Heart left ventricle (tissue), 16 donors: ENCODE results near the gene ZBED1. TPM values are rescaled to one million over a fixed set of nuclear protein-coding genes. Genes with fewer than 3 reads are reported as not detected.
"Not testable (repeated sequence)": the region's sequence is repeated elsewhere in the genome, so short reads cannot be mapped to it uniquely, and the experiment has no call there.

Experiments used
- ATAC-seq, 4 donors: fragments of 200-7000 bp; cut with Tn5 transposase; one replicate each; pipeline ENCODE4 v1.9.1; 2020 to 2022; ENCODE audit warnings: moderate library complexity in 4 of 4, mild to moderate bottlenecking in 3 of 4, moderate number of reproducible peaks in 1 of 4
- DNase-seq, 5 donors: peaks; one replicate each; pipeline ENCODE4 v3.0.0-alpha.2; 2020
- H3K27ac ChIP-seq, 12 donors: fragments of 200-600 bp; sonication (generic) in 4 of 12; one replicate each; pipeline versions ENCODE4 v1.5.0 to v1.8.0; 2016 to 2022; ENCODE audit warnings: mild to moderate bottlenecking in 2 of 12
- H3K27me3 ChIP-seq, 9 donors: fragments of 200-600 bp; sonication (generic) in 2 of 9; one replicate each; pipeline versions ENCODE4 v1.5.1 to v1.8.0; 2016 to 2022; ENCODE audit warnings: mild to moderate bottlenecking in 3 of 9
- H3K36me3 ChIP-seq, 9 donors: fragments of 200-600 bp; sonication (generic) in 2 of 9; one replicate each; pipeline versions ENCODE4 v1.5.0 to v1.8.0; 2018 to 2022; ENCODE audit warnings: mild to moderate bottlenecking in 2 of 9
- H3K4me1 ChIP-seq, 12 donors: fragments of 200-600 bp; sonication (generic) in 4 of 12; one replicate each; pipeline versions ENCODE4 v1.5.0 to v1.8.0; 2016 to 2022; ENCODE audit warnings: mild to moderate bottlenecking in 3 of 12
- H3K4me3 ChIP-seq, 12 donors: fragments of 200-600 bp; sonication (generic) in 4 of 12; one replicate each; pipeline versions ENCODE4 v1.5.0 to v1.8.0; 2017 to 2022; ENCODE audit warnings: mild to moderate bottlenecking in 9 of 12, moderate library complexity in 4 of 12
- H3K9me3 ChIP-seq, 12 donors: fragments of 200-600 bp; sonication (generic) in 4 of 12; one replicate each; pipeline versions ENCODE4 v1.5.0 to v1.8.0; 2016 to 2022; ENCODE audit warnings: mild to moderate bottlenecking in 1 of 12
- CTCF ChIP-seq, 12 donors: fragments of 200-600 bp; sonication (generic) in 4 of 12; IDR thresholded peaks; one replicate each; pipeline versions ENCODE4 v1.5.0 to v1.8.0; 2018 to 2022; ENCODE audit warnings: antibody characterized with exemption in 12 of 12, mild to moderate bottlenecking in 5 of 12
- POLR2A ChIP-seq, 2 donors: fragments of 450-650 bp; IDR thresholded peaks; one replicate each; pipeline ENCODE4 v1.6.1; 2017; ENCODE audit warnings: antibody characterized with exemption in 2 of 2, mild to moderate bottlenecking in 2 of 2, moderate library complexity in 2 of 2
- WGBS, 4 donors: extraction: QIAGEN DNeasy Blood & Tissue Kit in 2 of 4; methylation state at CpG; one replicate each; pipeline versions ENCODE4 v1.1.5 to v1.1.7; 2013 to 2018; 5-methylcytosine and 5-hydroxymethylcytosine counted together
- intact Hi-C, 10 donors: fragments of 100-400 bp; cut with DNase I; formaldehyde crosslinking; loops; one replicate each; pipeline versions ENCODE4 v1.11.1 to v1.14.2; 2022
- polyA plus RNA-seq, 2 donors: library from polyadenylated mRNA; stranded (reverse); fragments of 200-250 nt; gene quantifications; one replicate each; pipeline ENCODE4 v1.2.3, GENCODE V29; 2013
- total RNA-seq, 9 donors: library from RNA; depleted of rRNA in 2 of 9; stranded (reverse); fragments of >200 nt in 2 of 9; fragmentation: NEBNext Ultra II Directional in 3 of 9; extraction: Animal tissue kit (Norgen Biotek cat#: 25700) in 3 of 9; gene quantifications; one replicate each; pipeline versions ENCODE4 v1.1.0 to v1.2.4, GENCODE V29; 2016 to 2023
- donor health status: ischemic (EF 13 %, LVEDD 7.1; RV severe dilation, severe dysfunction).
- donor health status: healthy with polysubstance abuse.
- donor health status: DM: no; HTN: yes; CAD: no.
- donor health status: DM: no; HTN: no; CAD: no.
- donor health status: ischemic (EF 25% LVEDD 6.9; RV normal size, moderate dysfunction).
- donor health status: ischemic (EF 25% LVEDD 5.7; RV mildly dilated, moderate dysfunction).
- donor health status: healthy.
- donor health status: DM: yes; HTN: yes; CAD: no.
- donor health status: ischemic (EF 35%, LVEDD 5.7; RV mildly dilated, moderate dysfunction).
- donor health status: nonischemic (EF 11% LVEDD 7.7; RV severe dilation, severe dysfunction).
- donor health status: DM: yes; HTN: yes; CAD: no.
- donor health status: PGD.
- donor health status: ischemic (EF 29% LVEDD 5.4; RV normal size, mild dysfunction).
- donor health status: nonischemic (EF 23%, LVEDD 6.1; RV moderate dilation, normal function).

ZBED1 gene
- total and polyA plus RNA-seq, 11 donors, result 25.9 to 87.1 (median 59.5) TPM

GRCh38 chrX:2460048-2460447, 40.7 kb downstream of the ZBED1 start:
- H3K27me3 ChIP-seq, H3K4me3 ChIP-seq, intact Hi-C loops, H3K36me3 ChIP-seq, DNase-seq, H3K9me3 ChIP-seq, H3K27ac ChIP-seq: not testable (repeated sequence)
- 65 to 85% (median 78%) methylated on average over 10 of the region's 10 CpGs for WGBS, 4 donors
- ATAC-seq, result peak in 3 of 4 donors; percentile 63 to 68 (median 64)
- peaks cover 0 to 14% (median 0%) of the 10 kb centered on the region in 12 donors for H3K4me1 ChIP-seq

GRCh38 chrX:2458309-2458708, 42.5 kb downstream of the ZBED1 start:
- Histone ChIP-seq H3K27me3 (no peaks in the 10 kb centered on the region), H3K4me1 (peaks cover 0 to 14% (median 0%) of the 10 kb centered on the region in 12 donors), H3K9me3 (no peaks in the 10 kb centered on the region), H3K4me3 (no peak overlapping the region), H3K27ac (no peak overlapping the region), H3K36me3 (no peaks in the 10 kb centered on the region)
- intact Hi-C loops, result no loop called here
- ATAC-seq (no peak), DNase-seq (no peak)
- TF ChIP-seq CTCF (IDR thresholded peaks at IDR 0.05) (no peak), POLR2A (IDR thresholded peaks at IDR 0.05) (no peak)
- 88 to 99% (median 94%) methylated on average over 6 of the region's 6 CpGs for whole genome bisulfite sequencing, 4 donors

- TF ChIP-seq POLR2A (IDR thresholded peaks at IDR 0.05) (no peak), CTCF (IDR thresholded peaks at IDR 0.05) (no peak)
- Histone ChIP-seq H3K27ac (no peak overlapping the region), H3K4me3 (no peak overlapping the region), H3K4me1 (peaks cover 0 to 10% (median 0%) of the 10 kb centered on the region in 12 donors), H3K27me3 (no peaks in the 10 kb centered on the region), H3K9me3 (no peaks in the 10 kb centered on the region), H3K36me3 (peaks cover 0 to 4% (median 0%) of the 10 kb centered on the region in 9 donors)
- intact Hi-C loops, result no loop called here
- 86 to 94% (median 93%) methylated on average over 24 to 26 of the region's 26 CpGs for WGBS, 4 donors
- DNase-seq (no peak), ATAC-seq (no peak)
Measured at GRCh38 chrX:2457289-2458133, 43.3 kb downstream of the ZBED1 start.

GRCh38 chrX:2456091-2456490, 44.7 kb downstream of the ZBED1 start:
- intact Hi-C loops, ATAC-seq, H3K4me3 ChIP-seq, DNase-seq, H3K36me3 ChIP-seq, H3K27me3 ChIP-seq, H3K9me3 ChIP-seq, H3K4me1 ChIP-seq, H3K27ac ChIP-seq: not testable (repeated sequence)
- 95 to 96% (median 95%) methylated on average over 8 of the region's 8 CpGs for WGBS, 4 donors

DNA sequence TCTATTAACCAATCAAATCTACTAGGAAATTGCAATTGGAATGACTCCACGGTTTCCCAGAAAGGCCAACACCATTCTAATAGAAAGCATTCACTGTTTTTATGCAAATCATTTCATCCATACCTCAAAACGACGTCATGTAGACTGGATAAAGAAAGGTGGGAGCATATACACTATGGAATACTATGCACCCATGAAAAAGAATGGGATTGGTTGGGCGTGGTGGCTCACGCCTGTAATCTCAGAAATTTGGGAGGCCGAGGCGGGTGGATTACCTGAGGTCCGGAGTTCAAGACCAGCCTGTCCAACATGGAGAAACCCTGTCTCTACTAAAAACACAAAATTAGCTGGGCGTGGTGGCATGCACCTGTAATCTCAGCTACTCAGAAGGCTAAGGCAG, 46.2 kb downstream of the ZBED1 start:
- H3K4me3 ChIP-seq, H3K36me3 ChIP-seq, H3K27ac ChIP-seq, intact Hi-C loops, H3K9me3 ChIP-seq, ATAC-seq, H3K27me3 ChIP-seq, H3K4me1 ChIP-seq, DNase-seq: not testable (repeated sequence)
- 93 to 99% (median 95%) methylated on average over 9 of the region's 9 CpGs for WGBS, 4 donors
